Keratinocyte (primary cell): ENCODE results near the gene CACNA1F. TPM values are rescaled to one million over a fixed set of nuclear protein-coding genes. Genes with fewer than 3 reads are reported as not detected.
A peak's percentile ranks its signal among the peaks of the same experiment; 100 is the strongest.

Experiments
- DNase-seq: peaks from one replicate; pipeline ENCODE4 v3.0.0-alpha.2; 2011; ENCODE audit warnings: low read depth, missing footprints, low spot score
- FAIRE-seq: peaks from 2 replicates; lab custom pipeline; 2011; peaks lifted over from hg19 to GRCh38; lab: Jason Lieb, UNC
- H2AFZ ChIP-seq: 2 replicates; pipeline ENCODE4 v1.6.0; 2012; ENCODE audit warnings: low read length, control low read depth, inconsistent platforms; ENCODE audit not compliant: control insufficient read depth
- H3K27ac ChIP-seq: 2 replicates; pipeline ENCODE4 v1.5.1; 2011; ENCODE audit warnings: low read length; ENCODE audit not compliant: control insufficient read depth, insufficient read depth
- H3K27me3 ChIP-seq: 3 replicates; pipeline ENCODE4 v1.6.0; 2011; ENCODE audit warnings: low read length; ENCODE audit not compliant: control insufficient read depth, insufficient read depth; ENCODE audit errors: extremely low read depth
- H3K36me3 ChIP-seq, 2 experiments: 2 replicates in 1 of 2; 3 replicates in 1 of 2; pipeline ENCODE4 v1.5.1; 2011; ENCODE audit warnings: low read length in 2 of 2, mild to moderate bottlenecking in 1 of 2; ENCODE audit not compliant: control insufficient read depth in 2 of 2, insufficient read depth in 2 of 2; ENCODE audit errors: extremely low read depth in 1 of 2
- H3K4me1 ChIP-seq: 3 replicates; pipeline ENCODE4 v1.5.1; 2011; ENCODE audit warnings: low read length; ENCODE audit not compliant: control insufficient read depth, insufficient read depth; ENCODE audit errors: extremely low read depth
- H3K4me2 ChIP-seq: 3 replicates; pipeline ENCODE4 v1.6.0; 2011; ENCODE audit warnings: low read depth, low read length; ENCODE audit not compliant: control insufficient read depth, insufficient read depth; ENCODE audit errors: extremely low read depth
- H3K4me3 ChIP-seq, 3 experiments: fragments of 200-600 bp in 1 of 3; sonication (generic) in 1 of 3; 2 replicates in 2 of 3; 3 replicates in 1 of 3; pipeline ENCODE4 v1.5.1; 2011 to 2016; ENCODE audit warnings: low read length in 3 of 3, mild to moderate bottlenecking in 3 of 3, control low read depth in 2 of 3, inconsistent platforms in 1 of 3, low read depth in 1 of 3, mixed read lengths in 1 of 3, mixed run types in 1 of 3, moderate library complexity in 1 of 3; ENCODE audit not compliant: control insufficient read depth in 2 of 3, insufficient read depth in 2 of 3; ENCODE audit errors: extremely low read depth in 1 of 3
- H3K79me2 ChIP-seq: 2 replicates; pipeline ENCODE4 v1.6.0; 2012; ENCODE audit warnings: low read length; ENCODE audit not compliant: control insufficient read depth, insufficient read depth
- H3K9ac ChIP-seq: 3 replicates; pipeline ENCODE4 v1.6.0; 2011; ENCODE audit warnings: low read length; ENCODE audit not compliant: control insufficient read depth, insufficient read depth; ENCODE audit errors: extremely low read depth
- H3K9me1 ChIP-seq: 3 replicates; pipeline ENCODE4 v1.6.0; 2011; ENCODE audit warnings: low read length; ENCODE audit not compliant: control insufficient read depth, insufficient read depth; ENCODE audit errors: extremely low read depth
- H3K9me3 ChIP-seq: 2 replicates; pipeline ENCODE4 v1.5.1; 2012; ENCODE audit warnings: low read depth, low read length; ENCODE audit not compliant: control insufficient read depth
- H4K20me1 ChIP-seq: 3 replicates; pipeline ENCODE4 v1.6.0; 2011; ENCODE audit warnings: low read length; ENCODE audit not compliant: control insufficient read depth, insufficient read depth; ENCODE audit errors: extremely low read depth
- CTCF ChIP-seq, 3 experiments: IDR thresholded peaks in 1 of 3; conservative IDR thresholded peaks in 1 of 3; optimal IDR thresholded peaks in 1 of 3; 2 replicates in 2 of 3; 3 replicates in 1 of 3; pipeline versions ENCODE3 to v1.5.1; 2011; ENCODE audit warnings: low read length in 3 of 3, mild to moderate bottlenecking in 3 of 3, moderate library complexity in 2 of 3, control low read depth in 1 of 3, inconsistent platforms in 1 of 3; ENCODE audit not compliant: insufficient read depth in 2 of 3; ENCODE audit errors: extremely low read depth in 1 of 3
- EZH2 ChIP-seq: IDR thresholded peaks from one replicate; pipeline ENCODE4 v1.6.1; 2012; ENCODE audit warnings: inconsistent platforms, mild to moderate bottlenecking, low read length, moderate library complexity
- dilution Hi-C: fragments of 300-500 bp; cut with MboI; formaldehyde crosslinking; loops from one replicate; pipeline ENCODE4 v1.7.0; 2020; ENCODE audit warnings: low sequenced_read_pairs; ENCODE audit not compliant: extremely low pct_ligation_motif_present
- polyA minus RNA-seq, 3 experiments: library from RNA; depleted of rRNA, polyadenylated mRNA; stranded (reverse); fragments of >200 nt; gene quantifications; 1 replicate in 1 of 3; 2 replicates in 1 of 3; 3 replicates in 1 of 3; pipeline ENCODE4 v1.2.3, GENCODE V29; 2011
- polyA plus RNA-seq, 5 experiments: library from polyadenylated mRNA; depleted of rRNA in 3 of 5; stranded (reverse) in 3 of 5; stranded (forward) in 1 of 5; unstranded in 1 of 5; fragments of >200 nt; gene quantifications; 1 replicate in 1 of 5; 2 replicates in 3 of 5; 3 replicates in 1 of 5; pipeline versions ENCODE4 v1.2.1 to v1.2.3, GENCODE V29; 2011 to 2012; ENCODE audit warnings: missing spikeins in 2 of 5, low read depth in 1 of 5, low replicate concordance in 1 of 5

The CACNA1F gene
- 0.03 TPM in 1 of 3 replicates, not detected in the others for polyA plus RNA-seq
- not detected for polyA plus RNA-seq (2011; ENCODE audit: low read depth)
- not detected in 2 replicates for polyA plus RNA-seq (2011; cell fraction: cytosol; rRNA removed)
- 0.01 TPM in 1 of 2 replicates, not detected in the other for polyA plus RNA-seq (2011; cell fraction: nucleus; rRNA removed)
- polyA plus RNA-seq (2012; ENCODE audit: low replicate concordance), result not detected in 2 replicates
- polyA minus RNA-seq, result not detected in 3 replicates
- not detected for polyA minus RNA-seq (2011; cell fraction: cytosol; rRNA and poly(A)+ RNA removed)
- not detected in 2 replicates for polyA minus RNA-seq (2011; cell fraction: nucleus; rRNA and poly(A)+ RNA removed)

- Histone ChIP-seq H3K4me2 (no peak within 1 kb of the TSS), H3K27me3 (no peaks in the 10 kb centered on the region), H3K4me1 (no peaks in the 10 kb centered on the region), H3K9ac (no peak within 1 kb of the TSS), H3K4me3 (no peak within 1 kb of the TSS), H3K36me3 (no peaks in the 10 kb centered on the region), H4K20me1 (no peaks in the 10 kb centered on the region), H2AFZ (no peak within 1 kb of the TSS), H3K27ac (no peak within 1 kb of the TSS), H3K79me2 (no peaks in the 10 kb centered on the region), H3K9me1 (no peaks in the 10 kb centered on the region), H3K9me3 (no peaks in the 10 kb centered on the region)
- DNase-seq, result no peak
- no peak for FAIRE-seq
- no peak for TF ChIP-seq EZH2
- TF ChIP-seq CTCF (optimal IDR thresholded peaks at IDR 0.05 in 1 of 3, IDR thresholded peaks at IDR 0.05 in 1 of 3, conservative IDR thresholded peaks at IDR 0.05 in 1 of 3; ENCODE audit: extremely low read depth in 1 of 3, insufficient read depth in 2 of 3, low read length in 3 of 3), result no peak
- dilution Hi-C loops, result no loop called here
Measured at GRCh38 chrX:49233176-49233575, at the start of gene CACNA1F. CACNA1F (minus strand) TSS chrX:49233340; CDS start chrX:49233309, 31 bp downstream.

GRCh38 chrX:49282647-49283011, 49.5 kb upstream of the CACNA1F start:
- Histone ChIP-seq H3K9me1 (no peaks in the 10 kb centered on the region), H2AFZ (no peak overlapping the region), H3K4me2 (no peak overlapping the region), H3K27ac (no peak overlapping the region), H3K4me1 (no peaks in the 10 kb centered on the region), H3K4me3 (no peak overlapping the region), H3K36me3 (no peaks in the 10 kb centered on the region), H3K9ac (no peak overlapping the region), H3K9me3 (no peaks in the 10 kb centered on the region), H4K20me1 (no peaks in the 10 kb centered on the region), H3K27me3 (no peaks in the 10 kb centered on the region), H3K79me2 (no peaks in the 10 kb centered on the region)
- DNase-seq (no peak), FAIRE-seq (no peak)
- peak in 1 of 3 experiments; percentile 15 for TF ChIP-seq CTCF (optimal IDR thresholded peaks at IDR 0.05 in 1 of 3, IDR thresholded peaks at IDR 0.05 in 1 of 3, conservative IDR thresholded peaks at IDR 0.05 in 1 of 3; ENCODE audit: extremely low read depth in 1 of 3, insufficient read depth in 2 of 3, low read length in 3 of 3)
- no peak for TF ChIP-seq EZH2
- dilution Hi-C loops, result no loop called here
